Lung (tissue), 12 donors: ENCODE results near the gene ELF4. TPM values are rescaled to one million over a fixed set of nuclear protein-coding genes. Genes with fewer than 3 reads are reported as not detected.

Experiments used
- ATAC-seq: fragments of 200-7000 bp; cut with Tn5 transposase; one replicate; pipeline ENCODE4 v1.9.1; 2020; ENCODE audit warnings: moderate number of reproducible peaks; ENCODE audit not compliant: insufficient read depth, low FRiP score
- DNase-seq, 3 donors: peaks; one replicate each; pipeline ENCODE4 v3.0.0-alpha.2; 2013 to 2017
- H3K27ac ChIP-seq, 2 donors: one replicate each; pipeline ENCODE4 v1.5.1; 2013; ENCODE audit warnings: mild to moderate bottlenecking in 2 of 2, moderate library complexity in 2 of 2, control low read depth in 1 of 2, inconsistent platforms in 1 of 2, low read depth in 1 of 2, low read length in 1 of 2
- H3K27me3 ChIP-seq, 3 donors: one replicate each; pipeline ENCODE4 v1.5.1; 2013; ENCODE audit warnings: low read length in 2 of 3; ENCODE audit not compliant: control insufficient read depth in 3 of 3, insufficient read depth in 3 of 3
- H3K36me3 ChIP-seq, 4 donors: one replicate each; pipeline ENCODE4 v1.5.1; 2013; ENCODE audit warnings: low read length in 4 of 4, mild to moderate bottlenecking in 1 of 4, moderate library complexity in 1 of 4; ENCODE audit not compliant: control insufficient read depth in 4 of 4, insufficient read depth in 4 of 4
- H3K4me1 ChIP-seq, 5 donors: one replicate each; pipeline ENCODE4 v1.5.1; 2013; ENCODE audit warnings: low read length in 5 of 5, mild to moderate bottlenecking in 2 of 5, moderate library complexity in 1 of 5; ENCODE audit not compliant: control insufficient read depth in 5 of 5, insufficient read depth in 5 of 5
- H3K4me3 ChIP-seq: one replicate; pipeline ENCODE4 v1.5.1; 2013; ENCODE audit warnings: mild to moderate bottlenecking, control low read depth, moderate library complexity
- H3K9ac ChIP-seq, 2 donors: one replicate each; pipeline ENCODE4 v1.5.1; 2013; ENCODE audit warnings: low read length in 2 of 2, control low read depth in 1 of 2; ENCODE audit not compliant: insufficient read depth in 1 of 2
- H3K9me3 ChIP-seq, 4 donors: one replicate each; pipeline ENCODE4 v1.5.1; 2013; ENCODE audit warnings: low read length in 3 of 4, mild to moderate bottlenecking in 1 of 4, moderate library complexity in 1 of 4; ENCODE audit not compliant: control insufficient read depth in 4 of 4, insufficient read depth in 3 of 4
- CTCF ChIP-seq: IDR thresholded peaks from 2 replicates; pipeline ENCODE4 v1.5.1; 2012; ENCODE audit warnings: mild to moderate bottlenecking; ENCODE audit errors: control extremely low read depth, extremely low read depth
- WGBS, 2 donors: extraction: QIAGEN DNeasy Blood & Tissue Kit; methylation state at CpG; one replicate each; pipeline ENCODE4 v1.1.7; 2013; 5-methylcytosine and 5-hydroxymethylcytosine counted together
- polyA plus RNA-seq, 2 donors: library from polyadenylated mRNA; stranded (reverse); fragments of 200-250 nt; gene quantifications; one replicate each; pipeline ENCODE4 v1.2.1, GENCODE V29; 2013
- total RNA-seq, 2 donors: library from RNA; depleted of rRNA in 1 of 2; stranded (reverse); fragments of >200 nt in 1 of 2; gene quantifications; one replicate each; pipeline ENCODE4 v1.2.1, GENCODE V29; 2014 to 2021
- donor health status: control.
- donor health status: control.
- donor health status: Bipolar disorder and iron deficiency.
- donor health status: healthy.
- donor health status: DM: yes; HTN: yes; CAD: no.

Gene ELF4
- total and polyA plus RNA-seq, 4 donors, result 5.9 to 24.5 (median 16.4) TPM

DNA sequence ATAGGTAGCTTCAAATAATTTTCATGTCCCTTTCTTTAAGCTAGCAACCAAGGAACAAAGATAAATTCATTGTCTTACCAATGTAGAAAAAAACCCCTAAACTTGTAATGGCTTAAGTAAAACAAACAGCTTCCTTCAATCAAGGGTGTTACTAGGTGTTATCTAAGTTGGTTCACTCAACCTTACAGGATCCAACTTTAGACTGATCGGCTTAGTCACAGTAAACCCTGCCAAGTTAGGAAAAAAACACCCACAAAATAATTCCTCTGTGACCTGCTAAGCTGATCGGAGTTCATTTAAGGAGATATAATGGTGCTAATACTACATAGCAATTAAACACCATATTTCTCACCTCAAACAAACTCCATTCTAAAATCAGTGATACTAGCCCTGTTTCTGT is 45.3 kb upstream of the ELF4 start:
- Histone ChIP-seq H3K4me3 (no peak overlapping the region), H3K4me1 (peaks cover 0 to 4% (median 0%) of the 10 kb centered on the region in 5 donors), H3K27ac (no peak overlapping the region), H3K27me3 (no peaks in the 10 kb centered on the region), H3K9ac (no peak overlapping the region), H3K9me3 (no peaks in the 10 kb centered on the region), H3K36me3 (peaks cover 0 to 4% (median under 1%) of the 10 kb centered on the region in 4 donors)
- ATAC-seq (no peak), DNase-seq (no peak)
- no peak for TF ChIP-seq CTCF
- WGBS, 2 donors, result 79 to 97% methylated on average over 2 of the region's 2 CpGs

DNA sequence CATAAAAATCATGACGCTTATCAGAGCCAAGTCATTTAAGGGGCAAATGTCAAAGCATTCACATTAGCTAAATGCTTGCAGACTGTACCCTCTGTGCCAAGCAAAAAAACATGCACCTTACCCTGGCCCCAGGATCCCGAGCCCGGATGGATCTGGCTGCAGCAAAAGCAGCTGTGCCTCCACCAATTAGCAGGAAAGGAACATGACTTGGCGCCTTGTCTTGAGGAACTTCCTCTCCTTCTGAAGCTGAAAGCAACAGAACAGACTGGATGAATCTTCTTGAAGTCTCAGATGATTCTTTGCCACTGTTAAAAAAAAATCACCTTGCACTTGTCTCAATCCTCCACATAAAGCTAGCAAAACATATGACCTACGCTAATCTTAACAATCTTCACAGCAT is 37.3 kb upstream of the ELF4 start:
- WGBS, 2 donors, result 54 to 69% methylated on average over 5 of the region's 5 CpGs
- TF ChIP-seq CTCF, result no peak

DNA sequence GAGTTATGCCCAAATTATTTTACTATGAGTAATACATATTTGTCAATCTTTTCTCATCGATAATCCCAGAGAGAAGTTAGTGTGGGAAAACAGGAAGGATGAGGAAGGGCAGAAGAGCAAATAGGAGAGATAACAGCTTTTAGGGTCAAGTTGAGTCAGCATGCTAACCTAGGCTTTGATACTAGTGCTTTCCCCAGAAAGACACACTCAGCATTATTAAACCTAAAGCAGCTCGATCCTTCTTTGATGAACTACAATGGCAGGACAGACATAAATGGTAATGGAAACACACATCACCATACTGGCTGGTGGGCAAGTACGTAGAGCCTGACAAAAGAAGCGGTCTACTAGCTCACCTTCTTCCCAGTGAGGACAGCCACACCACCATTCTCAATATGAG is 34.8 kb upstream of the ELF4 start:
- Histone ChIP-seq H3K36me3 (peaks cover 0 to 24% (median 11%) of the 10 kb centered on the region in 4 donors), H3K9me3 (no peaks in the 10 kb centered on the region), H3K9ac (no peak overlapping the region), H3K4me3 (no peak overlapping the region), H3K27ac (no peak overlapping the region), H3K27me3 (peaks cover 0 to 5% (median 0%) of the 10 kb centered on the region in 3 donors), H3K4me1 (no peaks in the 10 kb centered on the region)
- DNase-seq, result no peak
- ATAC-seq, result no peak
- WGBS, 2 donors, result 92 to 96% methylated on average over 4 of the region's 4 CpGs
- no peak for TF ChIP-seq CTCF

More for the DNA sequence above, 37.3 kb upstream of the ELF4 start:
- Histone ChIP-seq H3K27me3 (peaks cover 0 to 5% (median 0%) of the 10 kb centered on the region in 3 donors), H3K4me1 (no peaks in the 10 kb centered on the region), H3K9ac (no peak overlapping the region), H3K27ac (no peak overlapping the region), H3K4me3 (no peak overlapping the region), H3K36me3 (peaks cover 0 to 21% (median 11%) of the 10 kb centered on the region in 4 donors), H3K9me3 (no peaks in the 10 kb centered on the region)
- ATAC-seq (no peak), DNase-seq (no peak)

DNA sequence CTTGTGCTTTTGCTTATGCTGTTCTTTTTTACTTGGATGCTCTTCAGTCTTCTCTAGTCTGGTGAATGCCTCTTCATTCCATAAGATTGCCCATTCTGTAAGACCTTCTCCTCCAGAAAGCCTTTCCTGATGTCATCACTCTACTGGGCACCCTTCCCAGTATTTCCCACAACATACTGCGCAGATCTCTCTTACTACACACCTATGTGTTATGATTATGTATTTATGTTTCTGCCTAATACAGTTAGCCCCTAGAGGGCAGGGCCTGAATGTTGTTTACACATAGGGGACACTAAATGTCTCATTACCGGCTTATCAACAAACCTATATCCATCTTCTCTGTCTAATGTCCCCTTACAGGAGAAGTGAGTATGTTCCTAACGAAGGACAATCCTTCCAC is 34.2 kb upstream of the ELF4 start:
- ATAC-seq, result no peak
- no peaks in the 10 kb centered on the region for H3K4me1 ChIP-seq
- WGBS, 2 donors, result 68 to 71% methylated on average over 3 of the region's 3 CpGs
- H3K4me3 ChIP-seq, result no peak overlapping the region
- peaks cover 0 to 24% (median 12%) of the 10 kb centered on the region in 4 donors for H3K36me3 ChIP-seq
- no peak overlapping the region for H3K9ac ChIP-seq
- no peak for DNase-seq
- peaks cover 0 to 5% (median 0%) of the 10 kb centered on the region in 3 donors for H3K27me3 ChIP-seq
- H3K9me3 ChIP-seq, result no peaks in the 10 kb centered on the region
- TF ChIP-seq CTCF, result no peak
- H3K27ac ChIP-seq, result no peak overlapping the region
